ENCODE results near the gene MYMX. TPM values are rescaled to one million over a fixed set of nuclear protein-coding genes. Genes with fewer than 3 reads are reported as not detected.
"Not testable (repeated sequence)": the region's sequence is repeated elsewhere in the genome, so short reads cannot be mapped to it uniquely, and the experiment has no call there.

The MYMX gene
- total RNA-seq, 2 experiments from 2014 or later: not detected

DNA sequence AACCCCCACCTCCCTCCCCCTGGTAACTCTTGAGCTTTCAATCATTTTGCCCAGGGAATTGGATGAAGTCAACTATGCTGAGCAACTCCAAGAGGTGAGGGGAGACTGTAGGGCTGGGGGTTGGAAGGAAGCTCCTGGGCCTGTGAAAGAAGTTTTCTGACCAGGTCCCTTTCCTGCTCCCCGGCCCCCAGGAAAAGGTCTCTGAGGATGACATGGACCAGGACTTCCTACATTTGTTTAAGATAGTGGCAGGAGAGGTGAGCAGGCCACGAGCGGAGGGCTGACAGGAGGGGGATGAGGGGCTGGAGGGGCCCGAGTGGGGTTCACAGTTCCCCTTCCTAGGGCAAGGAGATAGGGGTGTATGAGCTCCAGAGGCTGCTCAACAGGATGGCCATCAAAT is 36.3 kb upstream of the MYMX start:
- Mint-ChIP-seq H3K4me3 (no peak overlapping the region), H3K36me3 (ENCODE audit: low read depth) (no peaks in the 10 kb centered on the region), H3K4me1 (ENCODE audit: low read depth) (peaks cover 14% of the 10 kb centered on the region), H3K27ac (no peak overlapping the region), H3K9me3 (no peaks in the 10 kb centered on the region), H3K27me3 (no peaks in the 10 kb centered on the region)
- TF ChIP-seq, protein P1, sequence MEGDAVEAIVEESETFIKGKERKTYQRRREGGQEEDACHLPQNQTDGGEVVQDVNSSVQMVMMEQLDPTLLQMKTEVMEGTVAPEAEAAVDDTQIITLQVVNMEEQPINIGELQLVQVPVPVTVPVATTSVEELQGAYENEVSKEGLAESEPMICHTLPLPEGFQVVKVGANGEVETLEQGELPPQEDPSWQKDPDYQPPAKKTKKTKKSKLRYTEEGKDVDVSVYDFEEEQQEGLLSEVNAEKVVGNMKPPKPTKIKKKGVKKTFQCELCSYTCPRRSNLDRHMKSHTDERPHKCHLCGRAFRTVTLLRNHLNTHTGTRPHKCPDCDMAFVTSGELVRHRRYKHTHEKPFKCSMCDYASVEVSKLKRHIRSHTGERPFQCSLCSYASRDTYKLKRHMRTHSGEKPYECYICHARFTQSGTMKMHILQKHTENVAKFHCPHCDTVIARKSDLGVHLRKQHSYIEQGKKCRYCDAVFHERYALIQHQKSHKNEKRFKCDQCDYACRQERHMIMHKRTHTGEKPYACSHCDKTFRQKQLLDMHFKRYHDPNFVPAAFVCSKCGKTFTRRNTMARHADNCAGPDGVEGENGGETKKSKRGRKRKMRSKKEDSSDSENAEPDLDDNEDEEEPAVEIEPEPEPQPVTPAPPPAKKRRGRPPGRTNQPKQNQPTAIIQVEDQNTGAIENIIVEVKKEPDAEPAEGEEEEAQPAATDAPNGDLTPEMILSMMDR (IDR thresholded peaks at IDR 0.05): no peak
- ATAC-seq (no peak), DNase-seq (no peak)
- CTCF ChIA-PET: interaction anchor here (1.0 kb wide), 1 partner anchor 8 kb away, joined by 3 read pairs; no protein-coding TSS in a partner anchor
- POLR2A ChIA-PET: interaction anchor here (0.8 to 1.2 kb wide), 2 partner anchors 8 to 67 kb away, joined by 3 to 10 read pairs; partner anchors contain the start of gene HSP90AB1
- intact Hi-C loops (cut with micrococcal nuclease): no loop called here

DNA sequence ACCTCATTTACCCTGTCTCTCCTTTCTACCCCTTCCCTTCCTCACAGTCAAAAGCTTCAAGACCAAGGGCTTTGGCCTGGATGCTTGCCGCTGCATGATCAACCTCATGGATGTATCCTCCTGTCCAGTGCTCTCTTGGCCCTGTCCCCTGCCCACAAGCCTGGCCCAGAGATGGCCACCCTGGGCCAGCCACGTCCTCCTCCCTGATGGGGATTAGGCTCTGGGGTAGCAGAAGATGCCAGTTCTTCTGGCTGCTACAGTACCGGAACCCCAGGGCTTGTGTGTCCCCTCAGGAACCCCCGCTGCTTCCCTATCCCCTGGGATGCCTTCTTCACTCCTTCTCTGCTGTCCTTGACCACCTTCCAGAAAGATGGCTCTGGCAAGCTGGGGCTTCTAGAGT is 35.8 kb upstream of the MYMX start:
- Mint-ChIP-seq H3K27ac (no peak overlapping the region), H3K36me3 (ENCODE audit: low read depth) (no peaks in the 10 kb centered on the region), H3K4me3 (no peak overlapping the region), H3K9me3 (no peaks in the 10 kb centered on the region), H3K27me3 (no peaks in the 10 kb centered on the region), H3K4me1 (ENCODE audit: low read depth) (peaks cover 17% of the 10 kb centered on the region)
- TF ChIP-seq, protein P1 (IDR thresholded peaks at IDR 0.05): no peak
- intact Hi-C loops (cut with micrococcal nuclease): no loop called here
- CTCF ChIA-PET: interaction anchor here (1.0 kb wide), 1 partner anchor 8 kb away, joined by 3 read pairs; no protein-coding TSS in a partner anchor
- DNase-seq (no peak), ATAC-seq (no peak)
- POLR2A ChIA-PET: interaction anchor here (0.6 to 1.2 kb wide), 3 partner anchors 8 to 66 kb away, joined by 3 to 10 read pairs (median 4); partner anchors contain the start of gene HSP90AB1

DNA sequence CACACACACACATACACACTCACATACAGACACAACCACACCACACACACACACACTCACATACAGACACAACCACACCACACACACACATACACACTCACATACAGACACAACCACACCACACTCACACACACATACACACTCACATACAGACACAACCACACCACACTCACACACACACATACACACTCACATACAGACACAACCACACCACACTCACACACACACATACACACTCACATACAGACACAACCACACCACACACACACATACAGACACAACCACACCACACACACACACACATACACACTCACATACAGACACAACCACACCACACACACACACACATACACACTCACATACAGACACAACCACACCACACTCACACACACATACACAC is 34.9 kb upstream of the MYMX start:
- H3K27me3 Mint-ChIP-seq; H3K9me3 Mint-ChIP-seq; H3K36me3 Mint-ChIP-seq (ENCODE audit: low read depth); H3K4me3 Mint-ChIP-seq; H3K27ac Mint-ChIP-seq; intact Hi-C loops (cut with micrococcal nuclease); ATAC-seq; DNase-seq: not testable (repeated sequence)
- peaks cover 20% of the 10 kb centered on the region for H3K4me1 Mint-ChIP-seq (ENCODE audit: low read depth)
- POLR2A ChIA-PET: interaction anchor here (0.7 kb wide), 1 partner anchor 119 kb away, joined by 3 read pairs; no protein-coding TSS in a partner anchor
- CTCF ChIA-PET: interaction anchor here (1.1 kb wide), 1 partner anchor 9 kb away, joined by 5 read pairs; no protein-coding TSS in a partner anchor

DNA sequence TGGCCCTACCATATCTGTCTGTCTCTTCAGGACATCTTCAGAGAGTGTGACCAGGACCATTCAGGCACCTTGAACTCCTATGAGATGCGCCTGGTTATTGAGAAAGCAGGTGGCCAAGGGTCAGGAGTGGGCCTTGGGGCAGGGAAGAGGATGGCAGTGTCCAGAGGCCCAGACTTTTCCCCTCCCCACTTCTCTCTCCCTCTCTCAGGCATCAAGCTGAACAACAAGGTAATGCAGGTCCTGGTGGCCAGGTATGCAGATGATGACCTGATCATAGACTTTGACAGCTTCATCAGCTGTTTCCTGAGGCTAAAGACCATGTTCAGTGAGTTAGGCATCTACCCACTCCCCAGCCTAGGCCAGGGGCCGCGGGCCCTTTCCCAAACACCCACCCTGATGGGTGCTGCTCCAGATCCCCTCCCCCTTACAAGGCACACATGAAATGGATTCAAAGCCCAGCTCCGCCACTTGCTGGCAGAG is 33.8 kb upstream of the MYMX start:
- peaks cover 13% of the 10 kb centered on the region for H3K4me1 Mint-ChIP-seq (ENCODE audit: low read depth)
- ATAC-seq (no peak), DNase-seq (no peak)
- H3K4me3 Mint-ChIP-seq: no peak overlapping the region
- no peaks in the 10 kb centered on the region for H3K9me3 Mint-ChIP-seq
- TF ChIP-seq, protein P1 (IDR thresholded peaks at IDR 0.05): no peak
- H3K27me3 Mint-ChIP-seq: no peaks in the 10 kb centered on the region
- H3K27ac Mint-ChIP-seq: no peak overlapping the region
- ChIA-PET CTCF (interaction anchor here (1.1 kb wide), 1 partner anchor 10 kb away, joined by 5 read pairs; no protein-coding TSS in a partner anchor), POLR2A (no interaction called here)
- intact Hi-C loops (cut with micrococcal nuclease): no loop called here
- no peaks in the 10 kb centered on the region for H3K36me3 Mint-ChIP-seq (ENCODE audit: low read depth)

DNA sequence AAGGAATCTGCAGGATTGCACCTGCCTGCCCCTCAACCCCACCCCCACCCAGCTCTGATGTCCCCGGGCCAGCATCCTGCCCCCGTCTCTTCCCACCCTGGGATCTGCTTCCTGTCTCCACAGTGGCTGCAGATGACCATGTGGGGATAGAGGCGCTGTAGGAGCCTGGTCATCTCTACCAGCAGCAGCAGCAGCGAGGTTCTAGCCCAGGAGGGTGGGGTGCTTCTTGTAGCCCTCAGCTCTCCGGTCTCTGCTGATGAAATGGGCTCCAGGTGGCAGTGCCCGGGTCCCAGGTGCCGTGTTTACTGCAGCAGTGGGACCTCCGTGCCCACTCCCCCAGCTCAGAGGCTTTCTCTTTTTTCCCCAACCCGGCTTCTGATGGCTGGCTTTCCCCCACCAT is 32.9 kb upstream of the MYMX start:
- ChIA-PET POLR2A (no interaction called here), CTCF (no interaction called here)
- Mint-ChIP-seq H3K4me1 (ENCODE audit: low read depth) (peaks cover 13% of the 10 kb centered on the region), H3K9me3 (no peaks in the 10 kb centered on the region), H3K36me3 (ENCODE audit: low read depth) (no peaks in the 10 kb centered on the region), H3K27me3 (no peaks in the 10 kb centered on the region), H3K4me3 (no peak overlapping the region), H3K27ac (no peak overlapping the region)
- no peak for ATAC-seq
- TF ChIP-seq, protein P1 (IDR thresholded peaks at IDR 0.05): no peak
- no peak for DNase-seq
- intact Hi-C loops (cut with micrococcal nuclease): no loop called here

DNA sequence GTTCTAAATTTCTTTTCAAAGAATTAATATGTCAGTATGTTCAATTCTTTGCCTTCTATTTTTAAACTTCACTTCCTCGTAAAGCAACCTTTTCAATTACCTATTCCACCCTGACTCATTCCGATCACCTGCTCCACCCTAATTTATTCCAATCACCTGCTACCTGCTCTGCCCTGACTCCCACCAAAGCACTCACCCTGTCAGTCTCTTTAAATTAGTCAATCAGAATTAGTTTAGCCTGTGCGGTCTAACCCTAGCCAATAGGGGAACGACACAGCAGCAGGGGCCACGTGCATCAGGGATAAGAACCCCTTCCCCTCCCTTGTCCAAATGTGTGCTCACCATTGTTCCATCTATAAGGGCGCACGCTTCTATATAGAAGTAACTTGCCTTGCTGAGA is 31.4 kb upstream of the MYMX start:
- intact Hi-C loops (cut with micrococcal nuclease); H3K27ac Mint-ChIP-seq; H3K4me3 Mint-ChIP-seq; H3K27me3 Mint-ChIP-seq; DNase-seq; ATAC-seq; H3K9me3 Mint-ChIP-seq; H3K36me3 Mint-ChIP-seq (ENCODE audit: low read depth): not testable (repeated sequence)
- ChIA-PET CTCF (interaction anchor here (1.0 to 4.1 kb wide), 6 partner anchors 13 to 89 kb away, joined by 3 to 15 read pairs (median 4); no protein-coding TSS in a partner anchor), POLR2A (interaction anchor here (0.6 to 1.7 kb wide), 4 partner anchors 8 to 62 kb away, joined by 3 to 9 read pairs (median 3); partner anchors contain the start of gene HSP90AB1)
- peaks cover 17% of the 10 kb centered on the region for H3K4me1 Mint-ChIP-seq (ENCODE audit: low read depth)
